Uterus (tissue), 2 donors: ENCODE results near the gene RPLP2.

Experiments
- CTCF ChIP-seq, 4 experiments: fragments of 200-600 bp in 2 of 4; fragments of 450-650 bp in 2 of 4; sonication (generic) in 2 of 4; IDR thresholded peaks; one replicate each; pipeline ENCODE4 v1.5.1; 2016 to 2019; ENCODE audit warnings: antibody characterized with exemption in 4 of 4, mild to moderate bottlenecking in 2 of 4, moderate library complexity in 1 of 4
- POLR2A ChIP-seq, 2 donors: fragments of 450-650 bp; IDR thresholded peaks; one replicate each; pipeline ENCODE4 v1.6.1; 2016; ENCODE audit warnings: antibody characterized with exemption in 2 of 2, mild to moderate bottlenecking in 1 of 2, moderate library complexity in 1 of 2

- TF ChIP-seq CTCF (IDR thresholded peaks at IDR 0.05) (no peak), POLR2A (IDR thresholded peaks at IDR 0.05) (no peak)
Measured at GRCh38 chr11:836274-836673, 26.5 kb downstream of the RPLP2 start.
